HepG2 (cell line): ENCODE measurements around the gene EMP2. TPM values are rescaled to one million over a fixed set of nuclear protein-coding genes. Genes with fewer than 3 reads are reported as not detected.

Experiments used
- BRCA1 ChIP-seq: sonication (generic); formaldehyde crosslinking; IDR thresholded peaks from 2 replicates; pipeline ENCODE4 v1.4.0; 2020; ENCODE audit warnings: missing genetic modification reagents
- CENPX ChIP-seq: sonication (generic); formaldehyde crosslinking; IDR thresholded peaks from 2 replicates; pipeline ENCODE4 v1.9.0; 2021; ENCODE audit warnings: mild to moderate bottlenecking, missing genetic modification reagents, moderate library complexity
- ELF1 ChIP-seq: sonication (generic); formaldehyde crosslinking; IDR thresholded peaks from 2 replicates; pipeline ENCODE4 v1.4.0; 2020; ENCODE audit warnings: missing genetic modification reagents
- ELF4 ChIP-seq: sonication (generic); formaldehyde crosslinking; IDR thresholded peaks from 2 replicates; pipeline ENCODE4 v1.5.0; 2020; ENCODE audit warnings: missing genetic modification reagents, mild to moderate bottlenecking, moderate library complexity, borderline replicate concordance
- JDP2 ChIP-seq: sonication (generic); formaldehyde crosslinking; IDR thresholded peaks from 2 replicates; pipeline ENCODE4 v1.8.1; 2022; ENCODE audit warnings: missing genetic modification reagents, borderline replicate concordance
- RNF2 ChIP-seq: fragments of 450-650 bp; conservative IDR thresholded peaks from 2 replicates; pipeline ENCODE4 v1.6.1; 2016; ENCODE audit warnings: low read depth
- SAFB2 ChIP-seq: sonication (generic); formaldehyde crosslinking; IDR thresholded peaks from 2 replicates; pipeline ENCODE4 v1.5.1; 2020; ENCODE audit warnings: missing genetic modification reagents, low read depth, mild to moderate bottlenecking, borderline replicate concordance
- SP140L ChIP-seq: sonication (generic); formaldehyde crosslinking; IDR thresholded peaks from 2 replicates; pipeline ENCODE4 v1.4.0; 2020; ENCODE audit warnings: missing genetic modification reagents, borderline replicate concordance
- U2AF2 ChIP-seq: fragments of 200-400 bp; formaldehyde crosslinking; IDR thresholded peaks from 2 replicates; pipeline ENCODE4 v1.6.1; 2017; ENCODE audit warnings: low read depth, mild to moderate bottlenecking, low read length
- ZNF263 ChIP-seq: sonication (generic); formaldehyde crosslinking; IDR thresholded peaks from 2 replicates; pipeline ENCODE4 v1.4.0; 2020; ENCODE audit warnings: missing genetic modification reagents
- ZNF569 ChIP-seq: sonication (generic); formaldehyde crosslinking; IDR thresholded peaks from 2 replicates; pipeline ENCODE4 v1.5.0; 2020; ENCODE audit warnings: mild to moderate bottlenecking, missing genetic modification reagents, moderate library complexity, borderline replicate concordance
- ZNF589 ChIP-seq: sonication (generic); formaldehyde crosslinking; conservative IDR thresholded peaks from 2 replicates; pipeline ENCODE4 v1.8.0; 2022; ENCODE audit warnings: mild to moderate bottlenecking, moderate library complexity, missing genetic modification reagents
- ZNF615 ChIP-seq: sonication (generic); formaldehyde crosslinking; IDR thresholded peaks from 2 replicates; pipeline ENCODE4 v1.5.0; 2020; ENCODE audit warnings: mild to moderate bottlenecking, missing genetic modification reagents, borderline replicate concordance
- polyA plus RNA-seq, 8 experiments: library from polyadenylated mRNA; depleted of rRNA in 3 of 8; stranded (reverse) in 7 of 8; unstranded in 1 of 8; fragments of >200 nt; fragmentation: Illumina TruSeq in 4 of 8; extraction: Trizol in 4 of 8; gene quantifications; 2 replicates each; pipeline versions ENCODE4 v1.2.1 to v1.2.3, GENCODE V29; 2011 to 2016; ENCODE audit warnings: low read depth in 4 of 8, missing spikeins in 1 of 8, mixed read lengths in 1 of 8; ENCODE audit not compliant: insufficient read depth in 1 of 8
- total RNA-seq, 5 experiments: library from RNA; depleted of rRNA; stranded (reverse); fragments of >200 nt; fragmentation: Illumina TruSeq; extraction: Trizol; gene quantifications; 2 replicates each; pipeline ENCODE4 v1.2.3, GENCODE V29; 2016; ENCODE audit warnings: low read depth in 1 of 5
- TF ChIP-seq, protein P1 (sequence below): sonication (generic); formaldehyde crosslinking; IDR thresholded peaks from 2 replicates; pipeline ENCODE4 v1.8.1; 2023; ENCODE audit warnings: mild to moderate bottlenecking, missing genetic modification reagents
- TF ChIP-seq, protein P2 (sequence below): sonication (generic); formaldehyde crosslinking; IDR thresholded peaks from 2 replicates; pipeline ENCODE4 v1.4.0; 2020; ENCODE audit warnings: missing genetic modification reagents
- TF ChIP-seq, protein P3 (sequence below): IDR thresholded peaks from 2 replicates; pipeline ENCODE4 v1.6.1; 2016; ENCODE audit warnings: low read depth, control low read depth
- TF ChIP-seq, protein P4 (sequence below): sonication (generic); formaldehyde crosslinking; IDR thresholded peaks from 2 replicates; pipeline ENCODE4 v1.9.0; 2021; ENCODE audit warnings: missing genetic modification reagents, mild to moderate bottlenecking, borderline replicate concordance
- TF ChIP-seq, protein P5 (sequence below): sonication (generic); formaldehyde crosslinking; IDR thresholded peaks from 2 replicates; pipeline ENCODE4 v1.5.0; 2020; ENCODE audit warnings: missing genetic modification reagents, mild to moderate bottlenecking, borderline replicate concordance

EMP2 gene
- total and polyA plus RNA-seq, 2 of the 13 experiments (the other 11 are each of a cell fraction or from before 2014, with no cell fraction given) = 24.6 to 91.2 TPM

DNA sequence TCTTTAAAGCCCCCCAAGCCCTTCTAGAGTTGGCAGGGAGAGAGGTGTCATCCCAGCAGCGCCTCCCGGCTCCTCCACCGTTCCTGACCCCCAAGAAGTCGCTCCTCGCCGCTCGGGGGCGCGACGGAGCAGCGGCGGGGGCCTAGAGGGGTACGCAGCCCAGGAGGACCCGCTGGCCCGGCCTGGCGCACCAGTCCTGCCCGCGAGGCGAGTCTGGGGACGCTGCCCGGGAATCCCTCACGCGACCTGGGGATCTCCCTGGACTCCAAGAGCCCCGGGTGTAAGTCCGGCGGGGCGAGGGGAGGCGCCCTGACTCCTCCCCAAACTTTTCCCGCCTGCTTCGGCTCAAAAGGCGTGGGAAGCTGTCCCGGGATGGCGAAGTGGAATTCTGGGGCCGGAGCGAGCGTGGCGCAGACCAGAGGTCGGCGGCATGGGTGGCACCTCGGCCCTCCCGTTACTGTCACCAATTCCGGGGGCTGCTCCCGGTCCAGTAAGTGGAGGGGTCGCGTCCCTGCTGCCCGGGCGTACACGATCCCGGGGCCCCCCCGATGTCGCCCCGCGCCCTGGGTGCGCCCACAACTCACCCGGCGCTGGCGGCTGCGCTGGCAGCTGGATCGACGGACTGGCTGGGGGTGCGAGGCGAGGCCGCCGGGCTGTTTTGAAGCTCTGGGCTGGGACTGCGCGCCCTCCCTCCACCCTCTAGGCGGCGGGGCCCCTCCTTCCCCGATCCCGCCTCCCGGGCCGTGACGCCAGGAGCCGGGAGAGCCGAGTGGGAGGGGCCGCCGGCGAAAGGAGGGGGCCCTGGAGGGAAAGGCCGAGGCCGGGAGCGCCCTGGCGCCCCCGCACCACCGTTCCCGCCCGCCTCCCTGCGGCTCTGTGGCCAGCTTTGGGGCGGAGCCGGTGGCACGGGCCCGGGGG is at the start of gene EMP2 (continued):
- TF ChIP-seq, protein P1, sequence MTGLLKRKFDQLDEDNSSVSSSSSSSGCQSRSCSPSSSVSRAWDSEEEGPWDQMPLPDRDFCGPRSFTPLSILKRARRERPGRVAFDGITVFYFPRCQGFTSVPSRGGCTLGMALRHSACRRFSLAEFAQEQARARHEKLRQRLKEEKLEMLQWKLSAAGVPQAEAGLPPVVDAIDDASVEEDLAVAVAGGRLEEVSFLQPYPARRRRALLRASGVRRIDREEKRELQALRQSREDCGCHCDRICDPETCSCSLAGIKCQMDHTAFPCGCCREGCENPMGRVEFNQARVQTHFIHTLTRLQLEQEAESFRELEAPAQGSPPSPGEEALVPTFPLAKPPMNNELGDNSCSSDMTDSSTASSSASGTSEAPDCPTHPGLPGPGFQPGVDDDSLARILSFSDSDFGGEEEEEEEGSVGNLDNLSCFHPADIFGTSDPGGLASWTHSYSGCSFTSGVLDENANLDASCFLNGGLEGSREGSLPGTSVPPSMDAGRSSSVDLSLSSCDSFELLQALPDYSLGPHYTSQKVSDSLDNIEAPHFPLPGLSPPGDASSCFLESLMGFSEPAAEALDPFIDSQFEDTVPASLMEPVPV (CRISPR knock-in tag) = peak; percentile 93
- TF ChIP-seq JDP2 = no peak
- TF ChIP-seq BRCA1 (CRISPR knock-in tag) = peak; percentile 93
- no peak for TF ChIP-seq CENPX (CRISPR knock-in tag)
- no peak for TF ChIP-seq U2AF2
- TF ChIP-seq SP140L (CRISPR knock-in tag) = no peak; the same call in 1 of the 2 replicates
- peak; percentile 55 for TF ChIP-seq SAFB2 (CRISPR knock-in tag)
- TF ChIP-seq, protein P2, sequence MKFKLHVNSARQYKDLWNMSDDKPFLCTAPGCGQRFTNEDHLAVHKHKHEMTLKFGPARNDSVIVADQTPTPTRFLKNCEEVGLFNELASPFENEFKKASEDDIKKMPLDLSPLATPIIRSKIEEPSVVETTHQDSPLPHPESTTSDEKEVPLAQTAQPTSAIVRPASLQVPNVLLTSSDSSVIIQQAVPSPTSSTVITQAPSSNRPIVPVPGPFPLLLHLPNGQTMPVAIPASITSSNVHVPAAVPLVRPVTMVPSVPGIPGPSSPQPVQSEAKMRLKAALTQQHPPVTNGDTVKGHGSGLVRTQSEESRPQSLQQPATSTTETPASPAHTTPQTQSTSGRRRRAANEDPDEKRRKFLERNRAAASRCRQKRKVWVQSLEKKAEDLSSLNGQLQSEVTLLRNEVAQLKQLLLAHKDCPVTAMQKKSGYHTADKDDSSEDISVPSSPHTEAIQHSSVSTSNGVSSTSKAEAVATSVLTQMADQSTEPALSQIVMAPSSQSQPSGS (CRISPR knock-in tag) = no peak
- TF ChIP-seq ZNF263 (CRISPR knock-in tag) = peak; percentile 92
- TF ChIP-seq ELF1 (CRISPR knock-in tag) = peak; percentile 38; the same call in 1 of the 2 replicates
- TF ChIP-seq RNF2 = no peak; the same call in 1 of the 2 replicates
- TF ChIP-seq ZNF615 (CRISPR knock-in tag) = peak; percentile 90
- TF ChIP-seq, protein P3, sequence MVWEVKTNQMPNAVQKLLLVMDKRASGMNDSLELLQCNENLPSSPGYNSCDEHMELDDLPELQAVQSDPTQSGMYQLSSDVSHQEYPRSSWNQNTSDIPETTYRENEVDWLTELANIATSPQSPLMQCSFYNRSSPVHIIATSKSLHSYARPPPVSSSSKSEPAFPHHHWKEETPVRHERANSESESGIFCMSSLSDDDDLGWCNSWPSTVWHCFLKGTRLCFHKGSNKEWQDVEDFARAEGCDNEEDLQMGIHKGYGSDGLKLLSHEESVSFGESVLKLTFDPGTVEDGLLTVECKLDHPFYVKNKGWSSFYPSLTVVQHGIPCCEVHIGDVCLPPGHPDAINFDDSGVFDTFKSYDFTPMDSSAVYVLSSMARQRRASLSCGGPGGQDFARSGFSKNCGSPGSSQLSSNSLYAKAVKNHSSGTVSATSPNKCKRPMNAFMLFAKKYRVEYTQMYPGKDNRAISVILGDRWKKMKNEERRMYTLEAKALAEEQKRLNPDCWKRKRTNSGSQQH (CRISPR knock-in tag) = no peak; the same call in 1 of the 2 replicates
- peak; percentile 66; the same call in 1 of the 2 replicates for TF ChIP-seq ZNF569 (CRISPR knock-in tag)
- peak; percentile 95 for TF ChIP-seq ZNF589 (CRISPR knock-in tag)
- TF ChIP-seq, protein P4, sequence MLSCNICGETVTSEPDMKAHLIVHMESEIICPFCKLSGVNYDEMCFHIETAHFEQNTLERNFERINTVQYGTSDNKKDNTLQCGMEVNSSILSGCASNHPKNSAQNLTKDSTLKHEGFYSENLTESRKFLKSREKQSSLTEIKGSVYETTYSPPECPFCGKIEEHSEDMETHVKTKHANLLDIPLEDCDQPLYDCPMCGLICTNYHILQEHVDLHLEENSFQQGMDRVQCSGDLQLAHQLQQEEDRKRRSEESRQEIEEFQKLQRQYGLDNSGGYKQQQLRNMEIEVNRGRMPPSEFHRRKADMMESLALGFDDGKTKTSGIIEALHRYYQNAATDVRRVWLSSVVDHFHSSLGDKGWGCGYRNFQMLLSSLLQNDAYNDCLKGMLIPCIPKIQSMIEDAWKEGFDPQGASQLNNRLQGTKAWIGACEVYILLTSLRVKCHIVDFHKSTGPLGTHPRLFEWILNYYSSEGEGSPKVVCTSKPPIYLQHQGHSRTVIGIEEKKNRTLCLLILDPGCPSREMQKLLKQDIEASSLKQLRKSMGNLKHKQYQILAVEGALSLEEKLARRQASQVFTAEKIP = no peak
- TF ChIP-seq, protein P5, sequence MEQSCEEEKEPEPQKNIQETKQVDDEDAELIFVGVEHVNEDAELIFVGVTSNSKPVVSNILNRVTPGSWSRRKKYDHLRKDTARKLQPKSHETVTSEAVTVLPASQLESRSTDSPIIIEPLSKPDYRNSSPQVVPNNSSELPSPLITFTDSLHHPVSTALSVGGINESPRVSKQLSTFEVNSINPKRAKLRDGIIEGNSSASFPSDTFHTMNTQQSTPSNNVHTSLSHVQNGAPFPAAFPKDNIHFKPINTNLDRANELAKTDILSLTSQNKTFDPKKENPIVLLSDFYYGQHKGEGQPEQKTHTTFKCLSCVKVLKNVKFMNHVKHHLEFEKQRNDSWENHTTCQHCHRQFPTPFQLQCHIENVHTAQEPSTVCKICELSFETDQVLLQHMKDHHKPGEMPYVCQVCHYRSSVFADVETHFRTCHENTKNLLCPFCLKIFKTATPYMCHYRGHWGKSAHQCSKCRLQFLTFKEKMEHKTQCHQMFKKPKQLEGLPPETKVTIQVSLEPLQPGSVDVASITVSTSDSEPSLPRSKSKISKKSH (CRISPR knock-in tag) = peak; percentile 81; the same call in 1 of the 2 replicates
- TF ChIP-seq ELF4 = peak; percentile 51; the same call in 1 of the 2 replicates
